GM06990 (cell line): ENCODE measurements around the gene TTC3.
A peak's percentile ranks its signal among the peaks of the same experiment; 100 is the strongest.

Experiments
- DNase-seq: peaks from one replicate; pipeline ENCODE4 v3.0.0-alpha.2; 2011; ENCODE audit not compliant: insufficient read length; ENCODE audit errors: extremely low read depth
- H3K27me3 ChIP-seq: replicated peaks from 2 replicates; pipeline ENCODE4 v1.6.0; 2011; ENCODE audit warnings: low read length; ENCODE audit not compliant: control insufficient read depth, insufficient read depth
- H3K36me3 ChIP-seq: 2 replicates; pipeline ENCODE4 v1.5.1; 2011; ENCODE audit warnings: low read length; ENCODE audit not compliant: control insufficient read depth, insufficient read depth
- H3K4me3 ChIP-seq: replicated peaks from 2 replicates; pipeline ENCODE4 v1.5.1; 2011; ENCODE audit warnings: low read depth, mild to moderate bottlenecking, control low read depth, low read length
- TF ChIP-seq, protein P1 (sequence below): IDR thresholded peaks from 2 replicates; pipeline ENCODE4 v1.5.1; 2011; ENCODE audit warnings: low read length, control low read depth, mild to moderate bottlenecking, inconsistent platforms; ENCODE audit not compliant: insufficient read depth, poor library complexity, severe bottlenecking

The TTC3 gene

DNA sequence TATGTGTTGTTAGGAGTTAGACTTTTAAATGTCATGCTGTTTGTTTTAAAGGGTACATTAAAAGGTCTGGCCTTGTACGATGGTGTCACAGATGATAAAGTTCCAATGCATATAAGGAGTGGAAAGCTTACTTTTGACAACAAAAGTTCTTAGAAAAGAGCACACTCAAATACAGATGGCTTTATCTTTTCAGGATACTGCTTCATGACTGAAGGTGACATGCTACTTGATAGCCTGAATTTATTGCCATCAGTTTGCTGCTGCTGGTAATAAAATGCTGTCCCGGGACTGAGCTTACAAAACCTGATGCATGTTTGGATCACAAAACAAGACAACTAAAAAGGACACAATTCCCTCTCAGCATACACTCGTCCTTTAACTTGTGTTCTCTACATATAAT, 84.9 kb downstream of the TTC3 start:
- peaks cover 4% of the 10 kb centered on the region for H3K36me3 ChIP-seq
- TF ChIP-seq, protein P1, sequence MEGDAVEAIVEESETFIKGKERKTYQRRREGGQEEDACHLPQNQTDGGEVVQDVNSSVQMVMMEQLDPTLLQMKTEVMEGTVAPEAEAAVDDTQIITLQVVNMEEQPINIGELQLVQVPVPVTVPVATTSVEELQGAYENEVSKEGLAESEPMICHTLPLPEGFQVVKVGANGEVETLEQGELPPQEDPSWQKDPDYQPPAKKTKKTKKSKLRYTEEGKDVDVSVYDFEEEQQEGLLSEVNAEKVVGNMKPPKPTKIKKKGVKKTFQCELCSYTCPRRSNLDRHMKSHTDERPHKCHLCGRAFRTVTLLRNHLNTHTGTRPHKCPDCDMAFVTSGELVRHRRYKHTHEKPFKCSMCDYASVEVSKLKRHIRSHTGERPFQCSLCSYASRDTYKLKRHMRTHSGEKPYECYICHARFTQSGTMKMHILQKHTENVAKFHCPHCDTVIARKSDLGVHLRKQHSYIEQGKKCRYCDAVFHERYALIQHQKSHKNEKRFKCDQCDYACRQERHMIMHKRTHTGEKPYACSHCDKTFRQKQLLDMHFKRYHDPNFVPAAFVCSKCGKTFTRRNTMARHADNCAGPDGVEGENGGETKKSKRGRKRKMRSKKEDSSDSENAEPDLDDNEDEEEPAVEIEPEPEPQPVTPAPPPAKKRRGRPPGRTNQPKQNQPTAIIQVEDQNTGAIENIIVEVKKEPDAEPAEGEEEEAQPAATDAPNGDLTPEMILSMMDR = no peak
- H3K4me3 ChIP-seq = no peak overlapping the region

DNA sequence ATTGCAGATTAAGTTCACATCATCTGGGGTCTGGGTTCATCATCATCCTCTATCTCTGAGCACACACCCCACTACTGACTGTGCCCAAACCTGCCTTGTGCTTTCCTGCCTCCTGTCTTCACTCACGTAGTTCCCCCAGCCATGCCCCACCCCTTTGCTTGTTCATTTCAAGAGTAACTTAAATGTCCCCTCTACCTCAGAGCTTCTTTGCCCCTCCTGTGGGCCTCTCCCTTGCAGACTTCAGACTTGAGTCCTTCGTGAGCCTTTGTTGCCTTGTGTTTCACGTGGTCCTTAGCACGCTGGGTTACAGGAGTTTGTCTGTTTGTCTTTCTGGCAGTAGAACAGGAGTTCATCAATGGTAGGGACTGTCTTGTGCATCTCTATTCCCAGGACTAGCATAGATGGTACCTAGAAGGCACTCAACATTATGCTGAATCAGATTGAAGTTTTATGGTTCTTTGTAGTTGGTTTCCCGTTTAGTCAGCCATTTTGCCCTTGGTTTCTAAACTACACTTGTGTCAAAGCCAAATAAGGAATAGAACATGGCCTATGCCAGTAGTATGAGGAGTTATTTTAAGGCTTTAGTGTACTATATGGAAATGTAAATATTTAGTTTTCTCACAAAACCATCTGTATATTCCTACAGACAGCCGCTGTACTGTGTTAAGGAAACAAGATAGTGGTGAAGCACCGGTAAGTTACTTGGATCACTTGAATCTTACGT, 86.2 kb downstream of the TTC3 start:
- no peaks in the 10 kb centered on the region for H3K27me3 ChIP-seq
- H3K36me3 ChIP-seq = peaks cover 1% of the 10 kb centered on the region
- TF ChIP-seq, protein P1 = no peak
- no peak overlapping the region for H3K4me3 ChIP-seq
- peak; percentile 52 for DNase-seq

More for the DNA sequence above, 84.9 kb downstream of the TTC3 start:
- DNase-seq = no peak
- H3K27me3 ChIP-seq = no peaks in the 10 kb centered on the region

DNA sequence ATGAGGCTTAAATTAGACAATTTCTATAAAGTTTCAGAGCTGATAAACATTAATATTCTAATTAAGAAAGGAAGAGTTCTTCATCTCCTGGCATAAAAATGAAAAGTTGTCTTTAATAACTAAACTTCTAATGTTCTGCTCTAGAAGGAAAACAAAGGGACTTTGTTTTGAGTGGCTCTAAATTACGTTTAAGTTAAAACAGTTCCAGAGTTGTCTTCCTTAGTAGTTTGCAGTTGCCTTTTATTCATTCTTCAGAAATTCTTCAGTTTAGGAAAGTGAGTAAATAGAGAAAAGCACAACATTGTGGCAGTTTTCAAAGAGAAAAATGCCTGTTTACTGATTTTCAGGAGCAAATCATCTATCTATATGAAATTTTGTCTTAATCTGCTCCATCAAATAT, 86.9 kb downstream of the TTC3 start:
- TF ChIP-seq, protein P1 = no peak
- no peaks in the 10 kb centered on the region for H3K27me3 ChIP-seq
- no peaks in the 10 kb centered on the region; the same call in 1 of the 2 replicates for H3K36me3 ChIP-seq
- DNase-seq = no peak
- no peak overlapping the region for H3K4me3 ChIP-seq

DNA sequence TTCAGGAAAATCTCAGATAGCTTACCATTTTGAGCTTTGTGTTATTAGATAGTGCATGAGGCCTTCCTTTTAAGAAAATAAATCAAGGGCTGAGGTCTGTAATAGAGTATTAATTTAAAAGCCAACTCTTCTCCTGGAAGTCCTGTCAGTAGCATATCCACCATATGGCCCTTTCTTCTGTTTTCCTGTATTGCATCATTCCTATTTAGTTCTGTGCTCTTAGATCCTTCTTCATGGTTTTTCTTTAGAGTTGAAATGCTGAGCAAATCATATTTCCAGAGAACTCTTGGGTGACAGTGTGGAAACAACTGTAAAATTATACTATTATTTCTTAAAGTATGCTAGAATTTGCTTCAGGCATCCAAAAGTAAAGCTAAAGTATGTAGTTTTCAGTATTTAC, 91.7 kb downstream of the TTC3 start:
- Histone ChIP-seq H3K36me3 (peaks cover 7% of the 10 kb centered on the region), H3K4me3 (no peak overlapping the region), H3K27me3 (no peaks in the 10 kb centered on the region)
- TF ChIP-seq, protein P1 = no peak
- DNase-seq = no peak

DNA sequence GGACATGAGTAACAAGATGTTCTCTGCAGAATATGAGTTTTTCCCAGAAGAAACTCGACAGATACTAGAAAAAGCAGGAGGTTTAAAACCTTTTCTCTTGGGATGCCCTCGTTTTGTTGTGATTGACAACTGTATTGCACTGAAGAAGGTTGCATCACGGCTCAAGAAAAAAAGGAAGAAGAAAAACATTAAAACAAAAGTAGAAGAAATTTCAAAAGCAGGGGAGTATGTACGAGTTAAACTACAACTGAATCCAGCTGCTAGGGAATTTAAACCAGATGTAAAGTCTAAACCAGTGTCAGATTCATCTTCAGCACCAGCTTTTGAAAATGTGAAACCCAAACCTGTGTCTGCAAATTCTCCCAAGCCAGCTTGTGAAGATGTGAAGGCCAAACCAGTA, 92.5 kb downstream of the TTC3 start:
- Histone ChIP-seq H3K27me3 (no peaks in the 10 kb centered on the region), H3K4me3 (no peak overlapping the region), H3K36me3 (peaks cover 7% of the 10 kb centered on the region)
- no peak for DNase-seq
- TF ChIP-seq, protein P1 = no peak
